GM23338 (cell line): Measurements from ENCODE around the gene BHLHA15. TPM values are rescaled to one million over a fixed set of nuclear protein-coding genes. Genes with fewer than 3 reads are reported as not detected.

Source experiments
- ATAC-seq: fragments of 200-7000 bp; cut with Tn5 transposase; 3 replicates; pipeline ENCODE4 v1.9.1; 2020
- DNase-seq: peaks from one replicate; pipeline ENCODE4 v3.0.0-alpha.2; 2015; ENCODE audit warnings: low spot score
- H2AFZ ChIP-seq: fragments of 200-600 bp; sonication (generic); 2 replicates; pipeline ENCODE4 v1.8.0; 2016; ENCODE audit warnings: antibody characterized with exemption, mild to moderate bottlenecking, moderate library complexity
- H3F3A ChIP-seq: fragments of 200-600 bp; sonication (generic); replicated peaks from 2 replicates; pipeline ENCODE4 v1.8.0; 2017; ENCODE audit warnings: antibody characterized with exemption, mixed run types, low read depth
- H3K27ac ChIP-seq: fragments of 200-600 bp; sonication (generic); 2 replicates; pipeline ENCODE4 v1.6.1; 2016; ENCODE audit warnings: low read depth
- H3K27me3 ChIP-seq: fragments of 200-600 bp; sonication (generic); 2 replicates; pipeline ENCODE4 v1.8.0; 2016; ENCODE audit warnings: mild to moderate bottlenecking, mixed run types, moderate library complexity; ENCODE audit not compliant: insufficient read depth
- H3K36me3 ChIP-seq: fragments of 200-600 bp; sonication (generic); 2 replicates; pipeline ENCODE4 v1.8.0; 2016; ENCODE audit warnings: mild to moderate bottlenecking; ENCODE audit not compliant: insufficient read depth
- H3K4me1 ChIP-seq: fragments of 200-600 bp; sonication (generic); 2 replicates; pipeline ENCODE4 v1.8.0; 2016; ENCODE audit warnings: mild to moderate bottlenecking, moderate library complexity; ENCODE audit not compliant: insufficient read depth
- H3K4me2 ChIP-seq: fragments of 200-600 bp; sonication (generic); 2 replicates; pipeline ENCODE4 v1.7.1; 2017; ENCODE audit warnings: mixed run types
- H3K4me3 ChIP-seq: fragments of 200-600 bp; sonication (generic); 2 replicates; pipeline ENCODE4 v1.6.1; 2016; ENCODE audit warnings: mixed run types
- H3K79me2 ChIP-seq: fragments of 200-600 bp; sonication (generic); replicated peaks from 2 replicates; pipeline ENCODE4 v1.8.0; 2017; ENCODE audit warnings: mild to moderate bottlenecking; ENCODE audit not compliant: insufficient read depth
- H3K9me2 ChIP-seq: fragments of 200-600 bp; sonication (generic); 2 replicates; pipeline ENCODE4 v1.8.0; 2017; ENCODE audit not compliant: insufficient read depth
- H4K20me1 ChIP-seq: fragments of 200-600 bp; sonication (generic); replicated peaks from 2 replicates; pipeline ENCODE4 v1.8.0; 2017; ENCODE audit warnings: mild to moderate bottlenecking; ENCODE audit not compliant: insufficient read depth
- H3K27ac Mint-ChIP-seq: 2 replicates; pipeline ENCODE4 v1.8.0; 2020; ENCODE audit warnings: inconsistent platforms, mild to moderate bottlenecking, moderate library complexity, mixed read lengths
- H3K27me3 Mint-ChIP-seq: 3 replicates; pipeline ENCODE4 v1.8.0; 2022; ENCODE audit warnings: low read depth, mild to moderate bottlenecking, moderate library complexity, mixed read lengths, inconsistent platforms; ENCODE audit not compliant: insufficient read depth, poor library complexity
- H3K36me3 Mint-ChIP-seq: 3 replicates; pipeline ENCODE4 v1.8.0; 2021; ENCODE audit warnings: low read depth, mild to moderate bottlenecking, inconsistent platforms, moderate library complexity, mixed read lengths
- H3K4me1 Mint-ChIP-seq: 3 replicates; pipeline ENCODE4 v1.8.0; 2020; ENCODE audit warnings: mild to moderate bottlenecking, inconsistent platforms, mixed read lengths
- H3K4me3 Mint-ChIP-seq: 3 replicates; pipeline ENCODE4 v1.8.0; 2021; ENCODE audit warnings: moderate library complexity, mild to moderate bottlenecking, inconsistent platforms, mixed read lengths
- H3K9me3 Mint-ChIP-seq: 3 replicates; pipeline ENCODE4 v1.8.0; 2020; ENCODE audit warnings: moderate library complexity, mild to moderate bottlenecking, inconsistent platforms, mixed read lengths
- EZH2 ChIP-seq: fragments of 200-600 bp; sonication (generic); IDR thresholded peaks from one replicate; pipeline ENCODE4 v1.8.0; 2017; ENCODE audit warnings: antibody characterized with exemption, mild to moderate bottlenecking, low read depth; ENCODE audit not compliant: unreplicated experiment
- EZH2phosphoT487 ChIP-seq: fragments of 200-600 bp; sonication (generic); IDR thresholded peaks from one replicate; pipeline ENCODE4 v1.8.1; 2018; ENCODE audit warnings: antibody characterized with exemption; ENCODE audit not compliant: unreplicated experiment
- JUNB ChIP-seq: IDR thresholded peaks from one replicate; pipeline ENCODE4 v1.6.1; 2016; ENCODE audit warnings: antibody characterized with exemption; ENCODE audit not compliant: unreplicated experiment
- NANOG ChIP-seq: IDR thresholded peaks from 2 replicates; pipeline ENCODE4 v1.6.1; 2016; ENCODE audit warnings: antibody characterized with exemption, borderline replicate concordance
- POLR2AphosphoS5 ChIP-seq: IDR thresholded peaks from 2 replicates; pipeline ENCODE4 v1.6.1; 2016; ENCODE audit warnings: antibody characterized with exemption, low read depth
- ZNF462 ChIP-seq: fragments of 250-450 bp; sonication (Bioruptor Pico); IDR thresholded peaks from 2 replicates; pipeline ENCODE4 v1.5.0; 2020; ENCODE audit warnings: mild to moderate bottlenecking, moderate library complexity
- polyA plus RNA-seq: library from polyadenylated mRNA; unstranded; fragments of >200 nt; fragmentation: Nextera tagmentation; extraction: Ambion mirVana; gene quantifications from 2 replicates; pipeline ENCODE4 v1.2.1, GENCODE V29; 2016
- total RNA-seq: library from RNA; depleted of rRNA; stranded (reverse); fragments of >200 nt; shearing (Covaris generic); gene quantifications from 2 replicates; pipeline ENCODE4 v1.2.3, GENCODE V29; 2014

BHLHA15 gene
- total and polyA plus RNA-seq, 2 experiments from 2014 or later = 1.4 to 8.3 TPM

GRCh38 chr7:98170966-98171365 lies 40.3 kb upstream of the BHLHA15 start (continued):
- no peak for TF ChIP-seq ZNF462 (CRISPR knock-in tag)
- TF ChIP-seq EZH2 = no peak
- TF ChIP-seq EZH2phosphoT487 = no peak
- TF ChIP-seq NANOG = no peak

GRCh38 chr7:98171449-98171848 lies 39.8 kb upstream of the BHLHA15 start:
- H3K27me3 Mint-ChIP-seq = peaks cover 4% of the 10 kb centered on the region
- no peak overlapping the region for H3K27ac ChIP-seq
- peaks cover 14% of the 10 kb centered on the region; the same call in 2 of the 3 replicates for H3K4me1 Mint-ChIP-seq
- no peak for TF ChIP-seq POLR2AphosphoS5
- TF ChIP-seq JUNB = no peak
- H3K4me1 ChIP-seq = 0 out of 2 replicates have a peak, but pooled peaks cover 5% of the 10 kb centered on the region
- DNase-seq (no peak), ATAC-seq (no peak)
- H3K79me2 ChIP-seq = peaks cover 12% of the 10 kb centered on the region; the same call in 1 of the 2 replicates
- H2AFZ ChIP-seq = no peak overlapping the region
- H3K36me3 ChIP-seq = no peaks in the 10 kb centered on the region
- H3K36me3 Mint-ChIP-seq = peaks cover 12% of the 10 kb centered on the region
- H3F3A ChIP-seq = 0 out of 2 replicates have a peak, but pooled peaks cover 2% of the 10 kb centered on the region
- H3K4me3 ChIP-seq = no peak overlapping the region
- no peaks in the 10 kb centered on the region for H3K27me3 ChIP-seq
- no peak overlapping the region for H3K27ac Mint-ChIP-seq
- no peaks in the 10 kb centered on the region for H3K9me2 ChIP-seq
- peaks cover 11% of the 10 kb centered on the region; the same call in 1 of the 2 replicates for H4K20me1 ChIP-seq
- H3K4me2 ChIP-seq = no peak overlapping the region
- H3K9me3 Mint-ChIP-seq = no peaks in the 10 kb centered on the region
- H3K4me3 Mint-ChIP-seq = no peak overlapping the region
